Esophagus squamous epithelium (tissue), 5 donors: ENCODE results near the gene CD209. TPM values are rescaled to one million over a fixed set of nuclear protein-coding genes. Genes with fewer than 3 reads are reported as not detected.

Experiments
- DNase-seq: peaks from one replicate; lab custom pipeline; 2025; lab: John Stamatoyannopoulos, UW
- H3K27ac ChIP-seq, 4 donors: fragments of 200-600 bp; sonication (generic); one replicate each; pipeline ENCODE4 v1.5.1; 2016 to 2019; ENCODE audit warnings: mild to moderate bottlenecking in 1 of 4
- H3K27me3 ChIP-seq, 4 donors: fragments of 200-600 bp; sonication (generic); 1 replicate in 3 of 4; 2 replicates in 1 of 4; pipeline versions ENCODE4 v1.5.1 to v1.6.0; 2017 to 2021; ENCODE audit warnings: antibody characterized with exemption in 1 of 4
- H3K36me3 ChIP-seq, 3 donors: fragments of 200-600 bp; sonication (generic); one replicate each; pipeline ENCODE4 v1.5.1; 2016 to 2019
- H3K4me1 ChIP-seq, 3 donors: fragments of 200-600 bp; sonication (generic); one replicate each; pipeline ENCODE4 v1.5.1; 2017 to 2019
- H3K4me3 ChIP-seq, 4 donors: fragments of 200-600 bp; sonication (generic); 1 replicate in 3 of 4; 2 replicates in 1 of 4; pipeline ENCODE4 v1.5.1; 2016 to 2019; ENCODE audit warnings: mild to moderate bottlenecking in 2 of 4, moderate library complexity in 1 of 4
- H3K9me3 ChIP-seq, 3 donors: fragments of 200-600 bp; sonication (generic); one replicate each; pipeline ENCODE4 v1.5.1; 2016 to 2019
- POLR2A ChIP-seq, 4 donors: fragments of 450-650 bp; IDR thresholded peaks; one replicate each; pipeline ENCODE4 v1.6.1; 2017; ENCODE audit warnings: antibody characterized with exemption in 4 of 4, mild to moderate bottlenecking in 4 of 4, moderate library complexity in 3 of 4
- WGBS, 2 donors: methylation state at CpG; one replicate each; pipeline ENCODE4 v1.1.5; 2018; 5-methylcytosine and 5-hydroxymethylcytosine counted together
- intact Hi-C: fragments of 100-400 bp; cut with DNase I; formaldehyde crosslinking; loops from one replicate; pipeline ENCODE4 v1.15.0; 2022
- total RNA-seq, 4 donors: library from RNA; depleted of rRNA; stranded (reverse); fragments of >200 nt; gene quantifications; one replicate each; pipeline ENCODE4 v1.1.0, GENCODE V29; 2016
- TF ChIP-seq, protein P1 (sequence below), 6 experiments: fragments of 450-650 bp in 4 of 6; fragments of 200-600 bp in 2 of 6; sonication (generic) in 2 of 6; IDR thresholded peaks; one replicate each; pipeline ENCODE4 v1.5.1; 2016 to 2019; ENCODE audit warnings: antibody characterized with exemption in 6 of 6, mild to moderate bottlenecking in 4 of 6, moderate library complexity in 4 of 6
- donor health status: DM: yes; HTN: yes; CAD: no.

CD209 gene
- total RNA-seq, 4 donors from 2014 or later = 0.40 to 4.9 (median 4.0) TPM; not detected in 1

GRCh38 chr19:7709932-7710460, 37.3 kb downstream of the CD209 start:
- Histone ChIP-seq H3K4me3 (no peak overlapping the region), H3K9me3 (no peaks in the 10 kb centered on the region), H3K27ac (no peak overlapping the region), H3K36me3 (no peaks in the 10 kb centered on the region), H3K4me1 (no peaks in the 10 kb centered on the region), H3K27me3 (peaks cover 0 to 14% (median 0%) of the 10 kb centered on the region in 4 donors)
- TF ChIP-seq, protein P1, sequence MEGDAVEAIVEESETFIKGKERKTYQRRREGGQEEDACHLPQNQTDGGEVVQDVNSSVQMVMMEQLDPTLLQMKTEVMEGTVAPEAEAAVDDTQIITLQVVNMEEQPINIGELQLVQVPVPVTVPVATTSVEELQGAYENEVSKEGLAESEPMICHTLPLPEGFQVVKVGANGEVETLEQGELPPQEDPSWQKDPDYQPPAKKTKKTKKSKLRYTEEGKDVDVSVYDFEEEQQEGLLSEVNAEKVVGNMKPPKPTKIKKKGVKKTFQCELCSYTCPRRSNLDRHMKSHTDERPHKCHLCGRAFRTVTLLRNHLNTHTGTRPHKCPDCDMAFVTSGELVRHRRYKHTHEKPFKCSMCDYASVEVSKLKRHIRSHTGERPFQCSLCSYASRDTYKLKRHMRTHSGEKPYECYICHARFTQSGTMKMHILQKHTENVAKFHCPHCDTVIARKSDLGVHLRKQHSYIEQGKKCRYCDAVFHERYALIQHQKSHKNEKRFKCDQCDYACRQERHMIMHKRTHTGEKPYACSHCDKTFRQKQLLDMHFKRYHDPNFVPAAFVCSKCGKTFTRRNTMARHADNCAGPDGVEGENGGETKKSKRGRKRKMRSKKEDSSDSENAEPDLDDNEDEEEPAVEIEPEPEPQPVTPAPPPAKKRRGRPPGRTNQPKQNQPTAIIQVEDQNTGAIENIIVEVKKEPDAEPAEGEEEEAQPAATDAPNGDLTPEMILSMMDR (IDR thresholded peaks at IDR 0.05) = no peak
- TF ChIP-seq POLR2A (IDR thresholded peaks at IDR 0.05) = no peak
- intact Hi-C loops = no loop called here
- no peak for DNase-seq
- WGBS, 2 donors = 72 to 75% methylated on average over 7 of the region's 10 CpGs

GRCh38 chr19:7706955-7707456, 40.3 kb downstream of the CD209 start:
- 56 to 60% methylated on average over 5 of the region's 8 CpGs for WGBS, 2 donors
- intact Hi-C loops = no loop called here
- H3K9me3 ChIP-seq = no peaks in the 10 kb centered on the region
- no peaks in the 10 kb centered on the region for H3K36me3 ChIP-seq
- no peaks in the 10 kb centered on the region for H3K4me1 ChIP-seq
- H3K27me3 ChIP-seq = peaks cover 0 to 39% (median 0%) of the 10 kb centered on the region in 4 donors
- DNase-seq = no peak
- H3K27ac ChIP-seq = peak overlapping the region in 2 of 4 donors; percentile 46 to 76
- no peak for TF ChIP-seq POLR2A (IDR thresholded peaks at IDR 0.05)
- TF ChIP-seq, protein P1 (IDR thresholded peaks at IDR 0.05) = no peak
- H3K4me3 ChIP-seq = no peak overlapping the region

- Histone ChIP-seq H3K4me1 (no peaks in the 10 kb centered on the region), H3K4me3 (no peak overlapping the region), H3K27me3 (peaks cover 0 to 44% (median 0%) of the 10 kb centered on the region in 4 donors), H3K27ac (peak overlapping the region in 2 of 4 donors; percentile 46 to 76), H3K9me3 (no peaks in the 10 kb centered on the region), H3K36me3 (no peaks in the 10 kb centered on the region)
- TF ChIP-seq, protein P1 (IDR thresholded peaks at IDR 0.05) = no peak
- TF ChIP-seq POLR2A (IDR thresholded peaks at IDR 0.05) = no peak
- DNase-seq = no peak
- intact Hi-C loops = no loop called here
- WGBS, 2 donors = 72 to 78% methylated on average over 11 of the region's 14 CpGs
Observed at GRCh38 chr19:7706188-7706954, 41.0 kb downstream of the CD209 start.

GRCh38 chr19:7705387-7706187, 41.7 kb downstream of the CD209 start:
- no peak for DNase-seq
- peak overlapping the region in 2 of 4 donors; percentile 46 to 76 for H3K27ac ChIP-seq
- intact Hi-C loops = no loop called here

More at GRCh38 chr19:7705387-7706187, 41.7 kb downstream of the CD209 start:
- Histone ChIP-seq H3K4me1 (no peaks in the 10 kb centered on the region), H3K36me3 (no peaks in the 10 kb centered on the region), H3K4me3 (no peak overlapping the region), H3K9me3 (no peaks in the 10 kb centered on the region), H3K27me3 (peaks cover 0 to 52% (median 0%) of the 10 kb centered on the region in 4 donors)
- WGBS, 2 donors = 41 to 63% methylated on average over 14 to 16 of the region's 24 CpGs
- TF ChIP-seq, protein P1 (IDR thresholded peaks at IDR 0.05) = no peak
- TF ChIP-seq POLR2A (IDR thresholded peaks at IDR 0.05) = peak in 1 of 4 donors; percentile 23
